Lower leg skin (tissue), 4 donors: ENCODE data around the gene SHROOM3. TPM values are rescaled to one million over a fixed set of nuclear protein-coding genes. Genes with fewer than 3 reads are reported as not detected.

Experiments used
- DNase-seq, 2 donors: peaks; one replicate each; pipeline ENCODE4 v3.0.0-alpha.2; 2019; ENCODE audit warnings: low spot score in 2 of 2
- H3K4me3 ChIP-seq: fragments of 200-600 bp; sonication (generic); 2 replicates; pipeline ENCODE4 v1.5.1; 2017; ENCODE audit warnings: mild to moderate bottlenecking, low read depth; ENCODE audit not compliant: poor library complexity, severe bottlenecking
- POLR2A ChIP-seq, 2 donors: fragments of 450-650 bp; IDR thresholded peaks; one replicate each; pipeline ENCODE4 v1.6.1; 2016 to 2017; ENCODE audit warnings: antibody characterized with exemption in 2 of 2, mild to moderate bottlenecking in 1 of 2, moderate library complexity in 1 of 2
- WGBS, 2 donors: methylation state at CpG; one replicate each; pipeline ENCODE4 v1.1.5; 2018; 5-methylcytosine and 5-hydroxymethylcytosine counted together
- intact Hi-C: fragments of 100-400 bp; cut with DNase I; formaldehyde crosslinking; loops from one replicate; pipeline ENCODE4 v1.15.0; 2023; ENCODE audit warnings: low total_unique reads
- total RNA-seq, 4 donors: library from RNA; depleted of rRNA; stranded (reverse); fragments of >200 nt; gene quantifications; one replicate each; pipeline ENCODE4 v1.1.0, GENCODE V29; 2016
- TF ChIP-seq, protein P1 (sequence below), 3 donors: fragments of 450-650 bp; IDR thresholded peaks; one replicate each; pipeline ENCODE4 v1.5.1; 2016; ENCODE audit warnings: antibody characterized with exemption in 3 of 3, mild to moderate bottlenecking in 3 of 3, moderate library complexity in 2 of 3

The SHROOM3 gene
- total RNA-seq, 4 donors from 2014 or later = 37.7 to 88.8 (median 44.0) TPM

GRCh38 chr4:76802236-76803021 is 367.4 kb downstream of the SHROOM3 start:
- DNase-seq = no peak

DNA sequence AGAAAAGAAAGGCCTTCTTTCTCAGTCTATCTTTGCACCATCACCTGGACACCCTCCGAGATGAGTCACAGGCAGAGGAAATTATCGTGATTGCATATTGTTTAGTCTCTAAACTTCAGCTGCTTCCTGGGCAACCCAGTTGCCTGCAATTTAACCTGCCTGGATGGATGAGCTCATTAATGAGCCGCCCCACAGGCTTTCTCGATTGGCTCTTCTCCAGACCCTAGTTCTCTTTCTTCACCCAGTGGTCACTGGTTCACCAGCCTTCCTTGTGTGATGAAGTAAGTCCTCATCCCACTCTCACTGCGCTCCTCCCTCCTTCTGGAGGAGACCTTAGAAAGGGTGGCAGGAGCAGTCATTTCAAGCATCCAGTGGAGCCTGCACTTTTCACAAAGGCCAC is 368.5 kb downstream of the SHROOM3 start:
- 49 to 68% methylated on average over 5 of the region's 5 CpGs for WGBS, 2 donors
- DNase-seq = no peak
- TF ChIP-seq POLR2A (IDR thresholded peaks at IDR 0.05) = no peak
- TF ChIP-seq, protein P1, sequence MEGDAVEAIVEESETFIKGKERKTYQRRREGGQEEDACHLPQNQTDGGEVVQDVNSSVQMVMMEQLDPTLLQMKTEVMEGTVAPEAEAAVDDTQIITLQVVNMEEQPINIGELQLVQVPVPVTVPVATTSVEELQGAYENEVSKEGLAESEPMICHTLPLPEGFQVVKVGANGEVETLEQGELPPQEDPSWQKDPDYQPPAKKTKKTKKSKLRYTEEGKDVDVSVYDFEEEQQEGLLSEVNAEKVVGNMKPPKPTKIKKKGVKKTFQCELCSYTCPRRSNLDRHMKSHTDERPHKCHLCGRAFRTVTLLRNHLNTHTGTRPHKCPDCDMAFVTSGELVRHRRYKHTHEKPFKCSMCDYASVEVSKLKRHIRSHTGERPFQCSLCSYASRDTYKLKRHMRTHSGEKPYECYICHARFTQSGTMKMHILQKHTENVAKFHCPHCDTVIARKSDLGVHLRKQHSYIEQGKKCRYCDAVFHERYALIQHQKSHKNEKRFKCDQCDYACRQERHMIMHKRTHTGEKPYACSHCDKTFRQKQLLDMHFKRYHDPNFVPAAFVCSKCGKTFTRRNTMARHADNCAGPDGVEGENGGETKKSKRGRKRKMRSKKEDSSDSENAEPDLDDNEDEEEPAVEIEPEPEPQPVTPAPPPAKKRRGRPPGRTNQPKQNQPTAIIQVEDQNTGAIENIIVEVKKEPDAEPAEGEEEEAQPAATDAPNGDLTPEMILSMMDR (IDR thresholded peaks at IDR 0.05) = no peak
- intact Hi-C loops = no loop called here
- no peak overlapping the region for H3K4me3 ChIP-seq

More at GRCh38 chr4:76802236-76803021, 367.4 kb downstream of the SHROOM3 start:
- no peak overlapping the region for H3K4me3 ChIP-seq
- intact Hi-C loops = no loop called here
- WGBS, 2 donors = 67 to 80% methylated on average over 15 to 20 of the region's 20 CpGs
- TF ChIP-seq, protein P1 (IDR thresholded peaks at IDR 0.05) = no peak
- no peak for TF ChIP-seq POLR2A (IDR thresholded peaks at IDR 0.05)

GRCh38 chr4:76804096-76804495 is 369.1 kb downstream of the SHROOM3 start:
- no peak for DNase-seq
- no peak overlapping the region for H3K4me3 ChIP-seq
- intact Hi-C loops = no loop called here
- WGBS, 2 donors = 43 to 57% methylated on average over 5 of the region's 5 CpGs
- TF ChIP-seq POLR2A (IDR thresholded peaks at IDR 0.05) = no peak
- TF ChIP-seq, protein P1 (IDR thresholded peaks at IDR 0.05) = no peak

DNA sequence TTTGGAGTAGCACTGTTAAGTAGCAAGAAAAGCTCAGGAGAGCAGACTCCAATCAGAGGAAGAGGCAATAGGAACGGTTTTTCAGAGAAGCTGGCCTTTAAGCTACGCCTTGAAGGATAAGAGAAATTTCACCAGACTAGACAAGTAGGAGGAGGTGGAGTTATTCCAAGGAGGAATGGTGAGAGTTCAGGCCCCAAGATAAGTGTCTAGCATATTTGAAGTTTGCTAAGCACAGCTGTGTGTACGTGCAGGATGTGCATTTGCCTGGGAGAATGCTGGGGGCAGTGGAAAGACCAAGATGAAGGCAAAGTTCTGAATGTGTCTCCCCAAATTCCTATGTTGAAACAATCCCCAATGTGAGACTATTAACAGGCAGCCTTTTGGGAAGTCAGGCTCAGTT is 371.3 kb downstream of the SHROOM3 start:
- 75 to 85% methylated on average over 3 of the region's 3 CpGs for WGBS, 2 donors
- no peak for DNase-seq
- intact Hi-C loops = no loop called here

DNA sequence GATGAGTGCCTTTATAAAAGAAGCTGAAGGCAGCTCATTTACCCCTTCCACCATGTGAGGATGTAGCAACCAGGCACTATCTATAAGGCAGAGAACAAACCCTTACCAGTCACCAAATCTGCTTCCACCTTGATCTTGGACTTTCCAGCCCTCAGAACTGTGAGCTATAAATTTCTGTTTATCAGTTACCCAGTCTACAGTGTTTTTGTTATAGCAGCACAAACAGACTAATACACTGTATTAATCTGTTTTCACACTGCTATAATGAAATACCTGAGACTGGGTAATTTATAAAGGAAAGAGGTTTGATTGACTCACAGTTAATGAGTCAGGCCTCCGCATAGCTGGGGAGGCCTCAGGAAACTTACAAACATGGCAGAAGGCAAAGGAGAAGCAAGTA is 371.7 kb downstream of the SHROOM3 start:
- intact Hi-C loops = no loop called here
- TF ChIP-seq, protein P1 (IDR thresholded peaks at IDR 0.05) = no peak
- TF ChIP-seq POLR2A (IDR thresholded peaks at IDR 0.05) = no peak
- WGBS, 2 donors = 89 to 100% methylated on average over 1 of the region's 1 CpG
- no peak overlapping the region for H3K4me3 ChIP-seq
- DNase-seq = no peak

More for the DNA sequence above, 371.3 kb downstream of the SHROOM3 start:
- no peak overlapping the region for H3K4me3 ChIP-seq
- TF ChIP-seq, protein P1 (IDR thresholded peaks at IDR 0.05) = no peak
- no peak for TF ChIP-seq POLR2A (IDR thresholded peaks at IDR 0.05)
